Measurements from ENCODE around the gene PTPRCAP.
"Not testable (repeated sequence)": the region's sequence is repeated elsewhere in the genome, so short reads cannot be mapped to it uniquely, and the experiment has no call there.

The PTPRCAP gene

DNA sequence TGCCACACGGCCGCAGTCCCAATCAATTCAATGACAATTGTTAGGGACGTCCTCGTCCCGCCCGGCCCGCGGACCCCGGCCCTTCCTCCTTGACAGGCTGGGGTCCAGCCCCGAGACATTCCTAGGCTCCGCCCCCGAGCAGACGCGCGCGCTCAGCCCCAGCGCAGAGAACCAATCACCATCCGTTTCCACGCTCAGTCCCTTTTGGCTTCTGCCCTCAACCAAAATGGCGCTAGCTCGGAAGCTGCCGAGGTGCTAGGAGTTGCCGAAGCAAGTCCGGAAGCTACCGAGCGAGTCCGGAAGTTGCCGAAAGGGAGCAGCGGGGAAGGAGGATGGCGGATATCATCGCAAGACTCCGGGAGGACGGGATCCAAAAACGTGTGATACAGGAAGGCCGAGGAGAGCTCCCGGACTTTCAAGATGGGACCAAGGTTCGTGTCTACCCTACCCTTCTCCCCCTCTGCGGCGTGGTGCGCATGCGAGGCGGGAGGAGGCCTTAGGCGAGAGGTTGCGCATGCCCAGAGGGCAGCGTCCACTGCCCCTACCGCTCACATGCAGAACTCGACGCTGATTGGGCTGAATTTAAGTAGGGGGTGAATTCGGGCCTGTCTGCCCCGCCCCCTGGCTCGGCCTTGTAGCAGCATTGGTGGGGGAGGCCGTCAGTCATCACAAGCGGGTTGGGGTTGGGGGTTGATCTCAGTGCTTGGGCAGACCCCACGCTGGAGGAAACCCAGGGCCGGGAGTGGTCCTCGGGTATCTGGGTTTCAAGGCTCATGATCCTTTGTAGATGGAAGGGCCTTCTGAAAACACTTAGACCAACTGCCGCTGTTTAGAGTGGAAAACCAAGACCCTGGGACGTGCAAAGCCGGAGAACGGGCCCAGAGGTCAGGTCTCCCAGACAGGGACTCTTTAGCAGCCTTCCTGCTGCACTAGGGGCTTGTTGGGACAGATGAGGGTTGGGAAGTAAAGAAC lies 45.6 kb upstream of the PTPRCAP start, which contains the start of gene AIP:
TSS of gene AIP (plus strand) at position 200 of the 972 bp plus-strand sequence. CDS start at position 333, 133 bp downstream.
- H3K9me3 ChIP-seq (ENCODE audit: control extremely low read depth in 1 of 5, control insufficient read depth in 4 of 5, insufficient read depth in 2 of 5, low read depth in 1 of 5, low read length in 4 of 5): no peaks in the 10 kb centered on the region
- 14% methylated on average over 47 of the region's 60 CpGs for WGBS (ENCODE audit: insufficient coverage)
- peak; percentile 98 to 99 (median 99) for DNase-seq
- peaks cover 10 to 39% (median 35%) of the 10 kb centered on the region in 4 experiments for H3K4me1 ChIP-seq (ENCODE audit: control extremely low read depth in 1 of 4, control insufficient read depth in 4 of 4, insufficient read depth in 4 of 4, low read length in 3 of 4)
- H3K27me3 ChIP-seq (replicated peaks in 2 of 5; ENCODE audit: control insufficient read depth in 4 of 5, insufficient read depth in 5 of 5, low read length in 4 of 5): no peaks in the 10 kb centered on the region
- ChIA-PET CTCF (interaction anchor here (0.6 kb wide), 1 partner anchor 44 kb away, joined by 3 read pairs; no protein-coding TSS in a partner anchor), POLR2A (interaction anchor here (0.6 to 0.7 kb wide), 3 partner anchors 11 to 270 kb away, joined by 3 read pairs; no protein-coding TSS in a partner anchor)
- peak within 1 kb of the TSS; percentile 40 to 81 for H3K27ac ChIP-seq (ENCODE audit: insufficient read depth in 1 of 2, low read depth in 1 of 2, low read length in 2 of 2, poor library complexity in 1 of 2, severe bottlenecking in 2 of 2)
- peak within 1 kb of the TSS; percentile 41 to 86 (median 75) for H3K4me3 ChIP-seq (ENCODE audit: control insufficient read depth in 1 of 7, extremely low read depth in 1 of 7, insufficient read depth in 4 of 7, low read depth in 2 of 7, low read length in 6 of 7)
- H3K36me3 ChIP-seq (ENCODE audit: control insufficient read depth in 4 of 4, insufficient read depth in 4 of 4, low read length in 3 of 4): peaks cover 0 to 15% (median 10%) of the 10 kb centered on the region in 4 experiments

GRCh38 chr11:67482275-67482826 lies 44.9 kb upstream of the PTPRCAP start:
- peak overlapping the region; percentile 40 to 81 for H3K27ac ChIP-seq (ENCODE audit: insufficient read depth in 1 of 2, low read depth in 1 of 2, low read length in 2 of 2, poor library complexity in 1 of 2, severe bottlenecking in 2 of 2)
- 34% methylated on average over 15 of the region's 19 CpGs for WGBS (ENCODE audit: insufficient coverage)
- peaks cover 10 to 39% (median 35%) of the 10 kb centered on the region in 4 experiments for H3K4me1 ChIP-seq (ENCODE audit: control extremely low read depth in 1 of 4, control insufficient read depth in 4 of 4, insufficient read depth in 4 of 4, low read length in 3 of 4)
- no peaks in the 10 kb centered on the region for H3K27me3 ChIP-seq (replicated peaks in 2 of 5; ENCODE audit: control insufficient read depth in 4 of 5, insufficient read depth in 5 of 5, low read length in 4 of 5)
- no peaks in the 10 kb centered on the region for H3K9me3 ChIP-seq (ENCODE audit: control extremely low read depth in 1 of 5, control insufficient read depth in 4 of 5, insufficient read depth in 2 of 5, low read depth in 1 of 5, low read length in 4 of 5)
- H3K36me3 ChIP-seq (ENCODE audit: control insufficient read depth in 4 of 4, insufficient read depth in 4 of 4, low read length in 3 of 4): peaks cover 0 to 8% (median 2%) of the 10 kb centered on the region in 4 experiments
- ChIA-PET POLR2A (interaction anchor here (0.6 kb wide), 1 partner anchor 10 kb away, joined by 3 read pairs; no protein-coding TSS in a partner anchor), CTCF (interaction anchor here (0.6 to 0.7 kb wide), 2 partner anchors 12 to 43 kb away, joined by 3 read pairs; no protein-coding TSS in a partner anchor)
- no peak for DNase-seq
- peak overlapping the region; percentile 41 to 86 (median 75) for H3K4me3 ChIP-seq (ENCODE audit: control insufficient read depth in 1 of 7, extremely low read depth in 1 of 7, insufficient read depth in 4 of 7, low read depth in 2 of 7, low read length in 6 of 7)

- H3K27ac ChIP-seq (ENCODE audit: insufficient read depth in 1 of 2, low read depth in 1 of 2, low read length in 2 of 2, poor library complexity in 1 of 2, severe bottlenecking in 2 of 2); H3K36me3 ChIP-seq (ENCODE audit: control insufficient read depth in 4 of 4, insufficient read depth in 4 of 4, low read length in 3 of 4); H3K27me3 ChIP-seq (replicated peaks in 2 of 5; ENCODE audit: control insufficient read depth in 4 of 5, insufficient read depth in 5 of 5, low read length in 4 of 5); POLR2A ChIA-PET; H3K9me3 ChIP-seq (ENCODE audit: control extremely low read depth in 1 of 5, control insufficient read depth in 4 of 5, insufficient read depth in 2 of 5, low read depth in 1 of 5, low read length in 4 of 5); H3K4me1 ChIP-seq (ENCODE audit: control extremely low read depth in 1 of 4, control insufficient read depth in 4 of 4, insufficient read depth in 4 of 4, low read length in 3 of 4); H3K4me3 ChIP-seq (ENCODE audit: control insufficient read depth in 1 of 7, extremely low read depth in 1 of 7, insufficient read depth in 4 of 7, low read depth in 2 of 7, low read length in 6 of 7); DNase-seq: not testable (repeated sequence)
- 86% methylated on average over 1 of the region's 16 CpGs for WGBS (ENCODE audit: insufficient coverage)
- CTCF ChIA-PET: interaction anchor here (0.9 to 1.0 kb wide), 2 partner anchors 52 to 76 kb away, joined by 3 read pairs; partner anchors contain the start of gene PPP1CA
These were observed 40.0 kb upstream of the PTPRCAP start for GRCh38 chr11:67477344-67478050.

GRCh38 chr11:67476692-67477091 lies 39.2 kb upstream of the PTPRCAP start:
- H3K27me3 ChIP-seq (replicated peaks in 2 of 5; ENCODE audit: control insufficient read depth in 4 of 5, insufficient read depth in 5 of 5, low read length in 4 of 5); H3K4me3 ChIP-seq (ENCODE audit: control insufficient read depth in 1 of 7, extremely low read depth in 1 of 7, insufficient read depth in 4 of 7, low read depth in 2 of 7, low read length in 6 of 7); H3K27ac ChIP-seq (ENCODE audit: insufficient read depth in 1 of 2, low read depth in 1 of 2, low read length in 2 of 2, poor library complexity in 1 of 2, severe bottlenecking in 2 of 2); H3K4me1 ChIP-seq (ENCODE audit: control extremely low read depth in 1 of 4, control insufficient read depth in 4 of 4, insufficient read depth in 4 of 4, low read length in 3 of 4); DNase-seq; H3K36me3 ChIP-seq (ENCODE audit: control insufficient read depth in 4 of 4, insufficient read depth in 4 of 4, low read length in 3 of 4); H3K9me3 ChIP-seq (ENCODE audit: control extremely low read depth in 1 of 5, control insufficient read depth in 4 of 5, insufficient read depth in 2 of 5, low read depth in 1 of 5, low read length in 4 of 5): not testable (repeated sequence)
- POLR2A ChIA-PET: interaction anchor here (1.5 kb wide), 1 partner anchor 123 kb away, joined by 3 read pairs; the partner anchor contains the start of gene POLD4
- WGBS (ENCODE audit: insufficient coverage): 92% methylated on average over 10 of the region's 10 CpGs
- CTCF ChIA-PET: interaction anchor here (0.9 to 1.0 kb wide), 2 partner anchors 51 to 75 kb away, joined by 3 read pairs; partner anchors contain the start of gene PPP1CA

- ChIA-PET CTCF (interaction anchor here (1.1 to 2.0 kb wide), 2 partner anchors 90 to 119 kb away, joined by 3 to 5 read pairs; no protein-coding TSS in a partner anchor), POLR2A (no interaction called here)
- 93% methylated on average over 7 of the region's 7 CpGs for WGBS (ENCODE audit: insufficient coverage)
- H3K36me3 ChIP-seq (ENCODE audit: control insufficient read depth in 4 of 4, insufficient read depth in 4 of 4, low read length in 3 of 4): no peaks in the 10 kb centered on the region
- H3K9me3 ChIP-seq (ENCODE audit: control extremely low read depth in 1 of 5, control insufficient read depth in 4 of 5, insufficient read depth in 2 of 5, low read depth in 1 of 5, low read length in 4 of 5): no peaks in the 10 kb centered on the region
- H3K4me1 ChIP-seq (ENCODE audit: control extremely low read depth in 1 of 4, control insufficient read depth in 4 of 4, insufficient read depth in 4 of 4, low read length in 3 of 4): peaks cover 0 to 16% (median 11%) of the 10 kb centered on the region in 4 experiments
- H3K27ac ChIP-seq (ENCODE audit: insufficient read depth in 1 of 2, low read depth in 1 of 2, low read length in 2 of 2, poor library complexity in 1 of 2, severe bottlenecking in 2 of 2): no peak overlapping the region
- peaks cover 0 to 3% (median 0%) of the 10 kb centered on the region in 5 experiments for H3K27me3 ChIP-seq (replicated peaks in 2 of 5; ENCODE audit: control insufficient read depth in 4 of 5, insufficient read depth in 5 of 5, low read length in 4 of 5)
- no peak overlapping the region for H3K4me3 ChIP-seq (ENCODE audit: control insufficient read depth in 1 of 7, extremely low read depth in 1 of 7, insufficient read depth in 4 of 7, low read depth in 2 of 7, low read length in 6 of 7)
- DNase-seq: no peak
These were observed 35.4 kb upstream of the PTPRCAP start for GRCh38 chr11:67472882-67473281.

DNA sequence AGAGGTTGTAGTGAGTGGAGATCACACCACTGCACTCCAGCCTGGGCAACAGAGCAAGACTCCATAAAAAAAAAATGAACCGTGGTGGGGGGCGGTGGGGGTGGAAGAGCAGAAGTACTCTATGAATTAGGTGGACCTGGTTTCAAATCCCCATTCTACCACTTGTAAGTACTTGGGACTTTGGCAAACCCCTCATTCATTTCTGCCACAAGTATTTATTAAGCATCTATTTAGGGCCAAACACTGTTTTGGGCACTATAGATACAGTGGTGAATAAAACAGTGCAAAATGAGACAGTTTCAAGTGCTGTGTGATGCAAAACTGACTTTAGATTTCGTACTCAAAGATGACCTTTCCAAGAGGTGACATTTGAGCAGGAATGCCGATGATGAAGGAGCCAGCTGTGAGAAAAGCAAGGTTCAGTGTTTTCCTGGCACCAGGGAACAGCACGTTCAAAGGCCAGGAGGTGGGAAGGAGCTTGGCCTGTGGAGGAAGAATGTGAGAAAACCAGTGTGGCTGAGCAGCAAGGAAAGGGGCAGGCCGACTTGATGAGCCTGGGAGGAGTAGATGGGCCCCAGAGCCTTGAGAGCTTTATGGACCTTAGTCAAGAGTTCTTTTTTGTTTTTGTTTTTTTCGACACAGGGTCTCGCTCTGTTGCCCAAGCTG lies 33.0 kb upstream of the PTPRCAP start:
- Histone ChIP-seq H3K36me3 (ENCODE audit: control insufficient read depth in 4 of 4, insufficient read depth in 4 of 4, low read length in 3 of 4) (no peaks in the 10 kb centered on the region), H3K27ac (ENCODE audit: insufficient read depth in 1 of 2, low read depth in 1 of 2, low read length in 2 of 2, poor library complexity in 1 of 2, severe bottlenecking in 2 of 2) (no peak overlapping the region), H3K4me1 (ENCODE audit: control extremely low read depth in 1 of 4, control insufficient read depth in 4 of 4, insufficient read depth in 4 of 4, low read length in 3 of 4) (peaks cover 0 to 31% (median 18%) of the 10 kb centered on the region in 4 experiments), H3K27me3 (replicated peaks in 2 of 5; ENCODE audit: control insufficient read depth in 4 of 5, insufficient read depth in 5 of 5, low read length in 4 of 5) (peaks cover 0 to 3% (median 0%) of the 10 kb centered on the region in 5 experiments), H3K4me3 (ENCODE audit: control insufficient read depth in 1 of 7, extremely low read depth in 1 of 7, insufficient read depth in 4 of 7, low read depth in 2 of 7, low read length in 6 of 7) (no peak overlapping the region), H3K9me3 (ENCODE audit: control extremely low read depth in 1 of 5, control insufficient read depth in 4 of 5, insufficient read depth in 2 of 5, low read depth in 1 of 5, low read length in 4 of 5) (no peaks in the 10 kb centered on the region)
- DNase-seq: no peak
- ChIA-PET CTCF (interaction anchor here (4.1 kb wide), 1 partner anchor 69 kb away, joined by 30 read pairs; the partner anchor contains the start of genes PPP1CA and TBC1D10C), POLR2A (no interaction called here)
- 93% methylated on average over 6 of the region's 8 CpGs for WGBS (ENCODE audit: insufficient coverage)
